Measurements from ENCODE around the gene SMIM21.

Gene SMIM21

GRCh38 chr18:75454022-75454795 is 26.7 kb upstream of the SMIM21 start:
- no peak for TF ChIP-seq CTCF (IDR thresholded peaks at IDR 0.05; ENCODE audit: low read depth, low read length, missing control alignments)
- DNase-seq (ENCODE audit: low read depth): no peak
- in situ Hi-C loops (cut with HindIII; ENCODE audit: low sequenced_read_pairs): no loop called here
- H3K4me3 ChIP-seq (ENCODE audit: low read depth, low read length): no peak overlapping the region

- TF ChIP-seq CTCF (IDR thresholded peaks at IDR 0.05; ENCODE audit: low read depth, low read length, missing control alignments): no peak
- no peak overlapping the region for H3K4me3 ChIP-seq (ENCODE audit: low read depth, low read length)
- in situ Hi-C loops (cut with HindIII; ENCODE audit: low sequenced_read_pairs): no loop called here
- no peak for DNase-seq (ENCODE audit: low read depth)
Observed at GRCh38 chr18:75450906-75451305, 23.4 kb upstream of the SMIM21 start.

- no peak for TF ChIP-seq CTCF (IDR thresholded peaks at IDR 0.05; ENCODE audit: low read depth, low read length, missing control alignments)
- in situ Hi-C loops (cut with HindIII; ENCODE audit: low sequenced_read_pairs): no loop called here
Observed at GRCh38 chr18:75441896-75442295, 14.4 kb upstream of the SMIM21 start.

GRCh38 chr18:75439348-75439747 is 11.8 kb upstream of the SMIM21 start:
- no peak for TF ChIP-seq CTCF (IDR thresholded peaks at IDR 0.05; ENCODE audit: low read depth, low read length, missing control alignments)
- in situ Hi-C loops (cut with HindIII; ENCODE audit: low sequenced_read_pairs): no loop called here

More at GRCh38 chr18:75441896-75442295, 14.4 kb upstream of the SMIM21 start:
- no peak overlapping the region for H3K4me3 ChIP-seq (ENCODE audit: low read depth, low read length)
- no peak for DNase-seq (ENCODE audit: low read depth)

GRCh38 chr18:75438891-75439290 is 11.4 kb upstream of the SMIM21 start:
- in situ Hi-C loops (cut with HindIII; ENCODE audit: low sequenced_read_pairs): no loop called here
- TF ChIP-seq CTCF (IDR thresholded peaks at IDR 0.05; ENCODE audit: low read depth, low read length, missing control alignments): no peak
- no peak overlapping the region for H3K4me3 ChIP-seq (ENCODE audit: low read depth, low read length)
- DNase-seq (ENCODE audit: low read depth): no peak

More at GRCh38 chr18:75439348-75439747, 11.8 kb upstream of the SMIM21 start:
- no peak overlapping the region for H3K4me3 ChIP-seq (ENCODE audit: low read depth, low read length)
- DNase-seq (ENCODE audit: low read depth): no peak

GRCh38 chr18:75437979-75438378 is 10.5 kb upstream of the SMIM21 start:
- no peak for DNase-seq (ENCODE audit: low read depth)
- no peak for TF ChIP-seq CTCF (IDR thresholded peaks at IDR 0.05; ENCODE audit: low read depth, low read length, missing control alignments)
- no peak overlapping the region for H3K4me3 ChIP-seq (ENCODE audit: low read depth, low read length)
- in situ Hi-C loops (cut with HindIII; ENCODE audit: low sequenced_read_pairs): no loop called here

All from astrocyte of the cerebellum (primary cell).